GM23248 (cell line): ENCODE measurements around the gene NRDC. TPM values are rescaled to one million over a fixed set of nuclear protein-coding genes. Genes with fewer than 3 reads are reported as not detected.

ENCODE experiments used
- DNase-seq: peaks from one replicate; pipeline ENCODE4 v3.0.0-alpha.2; 2015
- H2AFZ ChIP-seq: fragments of 200-600 bp; sonication (generic); 2 replicates; pipeline ENCODE4 v1.6.1; 2016; ENCODE audit warnings: antibody characterized with exemption
- H3F3A ChIP-seq: fragments of 200-600 bp; sonication (generic); 2 replicates; pipeline ENCODE4 v1.6.1; 2016; ENCODE audit warnings: mild to moderate bottlenecking, antibody characterized with exemption, mixed run types; ENCODE audit not compliant: insufficient read depth
- H3K27ac ChIP-seq: fragments of 200-600 bp; sonication (generic); 2 replicates; pipeline ENCODE4 v1.5.1; 2016; ENCODE audit warnings: mild to moderate bottlenecking
- H3K27me3 ChIP-seq: fragments of 200-600 bp; sonication (generic); replicated peaks from 2 replicates; pipeline ENCODE4 v1.6.1; 2016; ENCODE audit warnings: mild to moderate bottlenecking; ENCODE audit not compliant: insufficient read depth
- H3K36me3 ChIP-seq: fragments of 200-600 bp; sonication (generic); 2 replicates; pipeline ENCODE4 v1.6.1; 2016; ENCODE audit warnings: low read depth, mild to moderate bottlenecking
- H3K4me1 ChIP-seq: fragments of 200-600 bp; sonication (generic); 2 replicates; pipeline ENCODE4 v1.6.1; 2016; ENCODE audit warnings: mild to moderate bottlenecking; ENCODE audit not compliant: insufficient read depth
- H3K4me2 ChIP-seq: fragments of 200-600 bp; sonication (generic); one replicate; pipeline ENCODE4 v1.6.1; 2016; ENCODE audit warnings: mild to moderate bottlenecking; ENCODE audit not compliant: unreplicated experiment
- H3K4me3 ChIP-seq: fragments of 200-600 bp; sonication (generic); 2 replicates; pipeline ENCODE4 v1.5.1; 2016; ENCODE audit warnings: mild to moderate bottlenecking
- H3K79me2 ChIP-seq: fragments of 200-600 bp; sonication (generic); 2 replicates; pipeline ENCODE4 v1.6.1; 2016; ENCODE audit warnings: mild to moderate bottlenecking; ENCODE audit not compliant: insufficient read depth
- H3K9ac ChIP-seq: fragments of 200-600 bp; sonication (generic); 2 replicates; pipeline ENCODE4 v1.6.1; 2016; ENCODE audit warnings: mild to moderate bottlenecking
- H3K9me2 ChIP-seq: fragments of 200-600 bp; sonication (generic); 2 replicates; pipeline ENCODE4 v1.6.1; 2016; ENCODE audit warnings: mixed run types, mild to moderate bottlenecking, moderate library complexity; ENCODE audit not compliant: insufficient read depth
- H3K9me3 ChIP-seq: fragments of 200-600 bp; sonication (generic); one replicate; pipeline ENCODE4 v1.6.1; 2017; ENCODE audit warnings: low read depth
- H4K20me1 ChIP-seq: fragments of 200-600 bp; sonication (generic); 2 replicates; pipeline ENCODE4 v1.6.0; 2016; ENCODE audit not compliant: insufficient read depth
- EZH2 ChIP-seq: fragments of 200-600 bp; sonication (generic); IDR thresholded peaks from 2 replicates; pipeline ENCODE4 v1.6.1; 2018; ENCODE audit warnings: antibody characterized with exemption, mild to moderate bottlenecking; ENCODE audit not compliant: insufficient read depth, poor library complexity, severe bottlenecking
- EZH2phosphoT487 ChIP-seq: fragments of 200-600 bp; sonication (generic); IDR thresholded peaks from 2 replicates; pipeline ENCODE4 v1.6.1; 2018; ENCODE audit warnings: antibody characterized with exemption, moderate library complexity, mild to moderate bottlenecking, low read depth; ENCODE audit not compliant: insufficient read depth
- WGBS, 2 experiments: methylation state at CpG; one replicate each; pipeline ENCODE4 v1.1.6; 2015 to 2017; ENCODE audit warnings: low lambda C conversion rate in 2 of 2, low coverage in 1 of 2; ENCODE audit errors: missing lambda C conversion rate in 2 of 2; 5-methylcytosine and 5-hydroxymethylcytosine counted together
- in situ Hi-C: fragments of 300-500 bp; cut with MboI; formaldehyde crosslinking; loops from 2 replicates; pipeline ENCODE4 v1.15.0; 2020
- polyA plus RNA-seq: library from polyadenylated mRNA; unstranded; fragments of >200 nt; fragmentation: Nextera tagmentation; extraction: Ambion mirVana; gene quantifications from 2 replicates; pipeline ENCODE4 v1.2.1, GENCODE V29; 2016
- total RNA-seq: library from RNA; depleted of rRNA; stranded (reverse); fragments of >200 nt; shearing (Covaris generic); gene quantifications from 2 replicates; pipeline ENCODE4 v1.2.3, GENCODE V29; 2014

Gene NRDC
- total and polyA plus RNA-seq, 2 experiments from 2014 or later, result 55.2 to 129 TPM

DNA sequence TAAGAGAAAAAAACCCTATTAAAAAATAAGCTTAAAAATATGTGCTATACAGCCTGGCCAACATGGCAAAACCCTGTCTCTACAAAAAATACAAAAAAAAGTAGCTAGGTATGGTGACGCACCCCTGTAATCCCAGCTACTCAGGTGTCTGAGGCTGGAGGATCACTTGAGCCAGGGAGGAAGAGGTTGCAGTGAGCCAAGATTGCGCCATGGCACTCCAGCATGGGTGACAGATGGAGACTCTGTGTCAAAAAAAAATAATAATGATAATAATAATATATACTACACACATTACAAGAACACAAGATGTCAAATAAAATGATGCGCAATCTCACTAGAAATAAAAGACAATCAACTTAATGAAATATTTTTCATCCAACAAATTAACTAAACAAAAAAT lies 22.9 kb downstream of the NRDC start:
- no peaks in the 10 kb centered on the region for H3K9me2 ChIP-seq
- H3K36me3 ChIP-seq, result peaks cover 11% of the 10 kb centered on the region; the same call in 1 of the 2 replicates
- TF ChIP-seq EZH2, result no peak
- no peak for TF ChIP-seq EZH2phosphoT487
- H3K4me3 ChIP-seq, result no peak overlapping the region
- H3K9me3 ChIP-seq, result no peaks in the 10 kb centered on the region
- H3K79me2 ChIP-seq, result peaks cover 98% of the 10 kb centered on the region
- DNase-seq, result no peak
- in situ Hi-C loops, result no loop called here
- 94 to 98% methylated on average over 3 of the region's 3 CpGs for WGBS, 2 experiments
- H3K4me1 ChIP-seq, result no peaks in the 10 kb centered on the region
- H3K4me2 ChIP-seq, result no peak overlapping the region
- no peak overlapping the region for H3K9ac ChIP-seq
- H4K20me1 ChIP-seq, result no peaks in the 10 kb centered on the region
- no peak overlapping the region for H2AFZ ChIP-seq
- H3K27me3 ChIP-seq, result no peaks in the 10 kb centered on the region
- no peak overlapping the region for H3K27ac ChIP-seq
- no peaks in the 10 kb centered on the region for H3F3A ChIP-seq

DNA sequence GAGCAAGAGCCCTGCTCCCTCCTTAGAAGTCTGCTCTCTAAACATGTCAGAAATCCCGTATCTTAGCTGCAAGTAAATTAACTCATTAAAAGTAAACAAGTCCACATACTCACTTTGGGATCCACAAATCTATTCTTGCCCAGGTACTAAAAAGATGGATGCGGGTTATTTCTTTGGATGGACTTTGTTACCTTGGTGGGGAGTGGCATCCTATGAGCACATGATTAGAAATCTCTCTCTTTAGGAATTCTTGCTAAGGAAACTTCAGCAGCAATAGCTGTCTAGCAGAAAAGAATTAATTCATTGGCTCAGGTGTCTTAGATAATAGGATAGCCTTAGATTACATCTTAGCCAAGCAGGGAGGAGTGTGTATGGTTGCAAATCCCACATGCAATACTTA lies 25.2 kb downstream of the NRDC start:
- H3K9me3 ChIP-seq, result no peaks in the 10 kb centered on the region
- no peaks in the 10 kb centered on the region for H3F3A ChIP-seq
- H3K27ac ChIP-seq, result no peak overlapping the region
- no peak overlapping the region for H3K4me3 ChIP-seq
- H3K4me1 ChIP-seq, result no peaks in the 10 kb centered on the region
- peaks cover 98% of the 10 kb centered on the region for H3K79me2 ChIP-seq
- H4K20me1 ChIP-seq, result no peaks in the 10 kb centered on the region
- WGBS, 2 experiments, result 97 to 98% methylated on average over 2 of the region's 2 CpGs
- H3K27me3 ChIP-seq, result no peaks in the 10 kb centered on the region
- H3K4me2 ChIP-seq, result no peak overlapping the region
- no peak for DNase-seq
- in situ Hi-C loops, result no loop called here
- no peak overlapping the region for H3K9ac ChIP-seq
- peaks cover 11% of the 10 kb centered on the region; the same call in 1 of the 2 replicates for H3K36me3 ChIP-seq
- no peak for TF ChIP-seq EZH2phosphoT487
- TF ChIP-seq EZH2, result no peak
- H2AFZ ChIP-seq, result no peak overlapping the region
- H3K9me2 ChIP-seq, result no peaks in the 10 kb centered on the region

DNA sequence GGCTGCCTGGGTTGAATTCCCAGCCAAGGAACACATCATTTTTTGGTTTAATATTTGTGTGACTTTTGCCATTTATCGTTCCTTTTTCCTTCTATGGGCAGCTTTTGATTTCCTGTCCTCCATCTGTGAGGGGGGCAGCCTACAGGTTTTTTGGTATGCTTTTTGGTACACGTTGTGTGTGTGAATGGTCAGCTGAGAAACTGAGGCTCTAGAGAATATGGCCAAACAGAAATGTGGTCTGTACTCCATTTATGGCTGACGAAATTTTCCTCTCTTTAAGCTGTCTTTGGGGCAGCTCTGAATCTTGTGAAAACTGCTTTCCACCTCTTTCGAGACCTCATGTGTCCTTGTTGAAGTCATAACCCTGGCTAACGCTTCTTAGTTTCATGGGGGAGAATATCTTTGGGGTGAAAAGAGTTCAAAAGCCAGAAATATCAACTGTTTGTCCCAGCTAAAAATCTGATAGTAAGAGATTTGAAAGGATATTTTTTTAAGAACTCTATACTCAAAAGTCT lies 26.6 kb downstream of the NRDC start:
- no peaks in the 10 kb centered on the region for H3K4me1 ChIP-seq
- no peaks in the 10 kb centered on the region for H3K27me3 ChIP-seq
- H4K20me1 ChIP-seq, result no peaks in the 10 kb centered on the region
- no peak overlapping the region for H3K4me2 ChIP-seq
- no peaks in the 10 kb centered on the region for H3F3A ChIP-seq
- DNase-seq, result no peak
- H3K36me3 ChIP-seq, result peaks cover 16% of the 10 kb centered on the region; the same call in 1 of the 2 replicates
- WGBS, 2 experiments, result 73 to 77% methylated on average over 5 of the region's 5 CpGs
- H3K4me3 ChIP-seq, result no peak overlapping the region
- H3K9me2 ChIP-seq, result no peaks in the 10 kb centered on the region
- no peak overlapping the region for H2AFZ ChIP-seq
- H3K9ac ChIP-seq, result no peak overlapping the region
- H3K79me2 ChIP-seq, result peaks cover 98% of the 10 kb centered on the region
- in situ Hi-C loops, result no loop called here
- no peaks in the 10 kb centered on the region for H3K9me3 ChIP-seq
- no peak overlapping the region for H3K27ac ChIP-seq
- no peak for TF ChIP-seq EZH2phosphoT487
- TF ChIP-seq EZH2, result no peak

DNA sequence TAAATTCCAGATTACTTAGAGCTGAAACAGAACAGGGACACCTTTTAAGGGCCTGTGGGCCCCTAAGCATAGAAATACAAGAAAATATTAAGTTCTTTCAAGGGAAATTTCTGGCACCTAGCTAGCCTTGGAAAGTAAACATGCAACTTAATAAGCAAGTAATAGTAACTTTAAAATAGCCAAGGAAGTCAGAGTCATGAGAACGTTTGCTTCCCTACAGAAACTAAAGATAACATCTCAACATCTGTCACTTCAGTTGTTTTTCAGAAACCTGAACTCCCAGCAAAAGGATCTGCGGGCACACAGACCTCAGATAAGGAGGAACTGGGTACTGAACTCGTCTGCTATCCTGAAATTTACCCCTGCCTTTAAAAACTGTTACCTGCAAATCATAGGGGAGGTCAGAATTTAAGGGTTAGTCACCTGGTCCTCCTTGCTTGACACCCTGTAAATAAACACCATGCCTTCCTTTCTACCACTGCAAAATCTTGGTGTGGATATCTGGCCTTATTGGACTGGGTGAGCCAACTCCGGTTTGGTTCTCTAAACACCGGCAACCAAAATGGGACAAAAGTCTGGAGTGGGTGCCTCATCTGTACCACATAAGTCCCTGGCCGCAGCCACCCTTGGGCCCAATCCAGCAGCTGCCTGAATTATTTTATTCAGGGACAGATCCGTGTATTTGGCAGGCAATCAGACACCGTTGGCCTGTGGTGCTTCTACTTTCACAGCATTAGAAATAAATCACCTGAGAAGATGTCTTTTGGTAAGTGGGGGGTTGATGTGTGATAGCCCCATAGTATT lies 27.9 kb downstream of the NRDC start:
- 69 to 74% methylated on average over 8 of the region's 8 CpGs for WGBS, 2 experiments
- no peak for DNase-seq
- Histone ChIP-seq H3K4me1 (no peaks in the 10 kb centered on the region), H3K4me2 (no peak overlapping the region), H3K27ac (no peak overlapping the region), H3K4me3 (no peak overlapping the region), H3K27me3 (no peaks in the 10 kb centered on the region), H3K9me2 (no peaks in the 10 kb centered on the region), H3K9me3 (no peaks in the 10 kb centered on the region), H3K79me2 (peaks cover 98% of the 10 kb centered on the region), H4K20me1 (no peaks in the 10 kb centered on the region), H3K36me3 (peaks cover 16% of the 10 kb centered on the region; the same call in 1 of the 2 replicates), H3F3A (no peaks in the 10 kb centered on the region), H2AFZ (no peak overlapping the region), H3K9ac (no peak overlapping the region)
- in situ Hi-C loops, result no loop called here
- no peak for TF ChIP-seq EZH2phosphoT487
- no peak for TF ChIP-seq EZH2
